Stromal cell of bone marrow (primary cell): ENCODE measurements around the gene GSTM3.
"Not testable (repeated sequence)": the region's sequence is repeated elsewhere in the genome, so short reads cannot be mapped to it uniquely, and the experiment has no call there.

Source experiments
- DNase-seq: peaks from one replicate; pipeline ENCODE4 v3.0.0-alpha.2; 2012; ENCODE audit warnings: low read depth

GSTM3 gene

GRCh38 chr1:109697066-109697465 is 43.8 kb downstream of the GSTM3 start:
- DNase-seq, result no peak

DNA sequence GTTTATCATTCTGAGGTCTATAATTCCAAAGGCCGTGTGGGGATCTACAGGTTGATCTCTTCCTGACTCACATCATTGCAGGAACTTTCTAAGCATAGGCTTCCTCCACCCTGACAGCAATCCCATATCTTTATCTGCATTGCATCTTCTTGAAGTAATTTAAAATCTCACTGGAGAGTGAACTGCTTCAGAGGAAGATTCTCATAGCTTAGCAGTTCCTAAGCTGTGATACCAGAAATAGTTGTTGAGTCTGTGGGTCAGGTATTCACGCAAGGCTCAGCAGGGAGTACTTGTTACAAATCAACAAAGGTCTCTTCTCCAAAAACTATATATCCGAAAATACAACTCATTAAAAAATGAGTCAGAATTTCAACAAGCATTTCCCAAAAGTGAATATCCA is 45.7 kb downstream of the GSTM3 start:
- not testable (repeated sequence) for DNase-seq

DNA sequence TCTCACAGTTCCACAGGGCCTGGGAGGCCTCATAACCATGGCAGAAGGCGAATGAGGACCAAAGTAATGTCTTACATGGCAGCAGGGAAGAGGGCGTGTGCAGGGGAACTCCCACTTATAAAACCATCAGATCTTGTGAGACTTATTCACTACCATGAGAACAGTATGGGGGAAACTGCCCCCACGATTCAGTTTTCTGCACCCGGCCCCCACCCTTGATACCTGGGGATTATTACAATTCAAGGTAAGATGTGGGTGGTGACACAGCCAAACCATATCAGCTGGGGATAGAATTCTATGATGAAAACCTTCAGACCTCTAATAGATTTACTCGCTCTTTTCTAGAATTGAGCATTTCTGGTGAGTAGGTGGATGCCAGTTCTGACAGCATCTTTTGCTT is 46.4 kb downstream of the GSTM3 start:
- DNase-seq, result not testable (repeated sequence)

- DNase-seq, result no peak
These were observed 49.1 kb downstream of the GSTM3 start for GRCh38 chr1:109691759-109692158.

DNA sequence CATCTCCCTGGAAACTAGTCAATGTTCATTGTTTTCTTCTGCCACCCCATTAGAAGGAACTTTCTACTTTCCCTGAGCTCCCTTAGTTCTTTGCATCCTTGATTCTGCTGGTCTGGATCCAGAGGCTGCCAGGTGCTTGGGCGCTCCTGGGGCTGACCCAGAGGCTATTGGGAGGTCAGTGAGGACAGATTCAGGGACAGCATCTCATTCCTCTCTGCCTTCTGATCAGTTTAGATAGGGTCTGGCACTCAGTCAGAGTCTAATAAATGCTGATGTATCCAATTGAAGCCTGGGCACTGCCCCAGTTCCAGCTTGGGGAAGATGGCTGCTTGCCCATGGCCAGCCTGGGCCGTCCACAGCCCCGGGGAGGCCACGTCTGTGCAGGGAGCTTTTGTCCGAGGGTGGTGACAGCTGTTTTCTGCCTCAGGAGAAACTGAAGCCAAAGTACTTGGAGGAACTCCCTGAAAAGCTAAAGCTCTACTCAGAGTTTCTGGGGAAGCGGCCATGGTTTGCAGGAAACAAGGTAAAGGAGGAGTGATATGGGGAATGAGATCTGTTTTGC is 50.9 kb downstream of the GSTM3 start:
- DNase-seq, result no peak

GRCh38 chr1:109687641-109688499 is 53.0 kb downstream of the GSTM3 start, which contains the start of gene GSTM1:
Gene GSTM1, plus strand, starts transcription at chr1:109687817. Its CDS starts 57 bp downstream, at chr1:109687874.
- DNase-seq, result peak; percentile 60

GRCh38 chr1:109687109-109687508 is 53.7 kb downstream of the GSTM3 start:
- DNase-seq, result not testable (repeated sequence)

GRCh38 chr1:109685890-109686289 is 54.9 kb downstream of the GSTM3 start:
- not testable (repeated sequence) for DNase-seq

DNA sequence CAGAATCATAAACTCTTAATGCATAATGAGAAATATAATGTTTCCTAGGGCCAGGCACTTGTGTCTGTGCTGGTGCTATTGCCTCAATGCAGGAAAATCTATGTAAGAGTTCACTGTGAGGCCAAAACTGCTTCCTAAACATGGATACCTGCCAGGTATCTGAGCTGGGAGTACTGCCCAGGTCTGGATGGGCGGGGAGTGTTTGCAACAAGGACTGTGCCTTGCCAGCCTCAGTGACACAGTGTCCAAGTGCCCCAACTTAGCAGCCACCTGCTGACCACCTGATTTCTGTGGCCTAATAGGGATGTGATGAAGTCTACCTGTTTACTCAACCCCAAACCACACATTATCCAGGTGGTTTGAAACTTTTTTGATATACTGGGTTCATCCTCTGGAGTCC is 55.4 kb downstream of the GSTM3 start:
- not testable (repeated sequence) for DNase-seq

GRCh38 chr1:109684777-109685176 is 56.1 kb downstream of the GSTM3 start:
- not testable (repeated sequence) for DNase-seq
